Measurements from ENCODE around the gene CYP24A1.
A peak's percentile ranks its signal among the peaks of the same experiment; 100 is the strongest.

The CYP24A1 gene

GRCh38 chr20:54155736-54156317 is 18.0 kb downstream of the CYP24A1 start:
- no peak for DNase-seq

- DNase-seq = no peak
Observed at GRCh38 chr20:54154439-54154838, 19.3 kb downstream of the CYP24A1 start.

- DNase-seq = no peak
Observed at GRCh38 chr20:54153847-54154246, 19.9 kb downstream of the CYP24A1 start.

- no peak for DNase-seq
Observed at GRCh38 chr20:54153041-54153327, 20.8 kb downstream of the CYP24A1 start.

- DNase-seq = peak; percentile 42 to 61 (median 49)
Observed at GRCh38 chr20:54152227-54153040, 21.4 kb downstream of the CYP24A1 start.

- no peak for DNase-seq
Observed at GRCh38 chr20:54151511-54152226, 22.1 kb downstream of the CYP24A1 start.

- peak in 1 of 3 donors; percentile 34 for DNase-seq
Observed at GRCh38 chr20:54151075-54151439, 22.7 kb downstream of the CYP24A1 start.

- no peak for DNase-seq
Observed at GRCh38 chr20:54149765-54150264, 24.0 kb downstream of the CYP24A1 start.

- DNase-seq = no peak
Observed at GRCh38 chr20:54148947-54149764, 24.6 kb downstream of the CYP24A1 start.

GRCh38 chr20:54146672-54147071 is 27.1 kb downstream of the CYP24A1 start:
- no peak for DNase-seq

GRCh38 chr20:54144847-54145414 is 28.9 kb downstream of the CYP24A1 start:
- DNase-seq = no peak

- DNase-seq = no peak
Observed at GRCh38 chr20:54140927-54141566, 32.7 kb downstream of the CYP24A1 start.

- no peak for DNase-seq
Observed at GRCh38 chr20:54140486-54140885, 33.3 kb downstream of the CYP24A1 start.

- no peak for DNase-seq
Observed at GRCh38 chr20:54140067-54140466, 33.7 kb downstream of the CYP24A1 start.

GRCh38 chr20:54139188-54139587 is 34.6 kb downstream of the CYP24A1 start:
- peak; percentile 30 to 50 (median 41) for DNase-seq

- no peak for DNase-seq
Observed at GRCh38 chr20:54138427-54138826, 35.4 kb downstream of the CYP24A1 start.

GRCh38 chr20:54137115-54137514 is 36.7 kb downstream of the CYP24A1 start:
- DNase-seq = no peak

GRCh38 chr20:54134445-54135220 is 39.2 kb downstream of the CYP24A1 start:
- DNase-seq = peak; percentile 32 to 49 (median 46)

- DNase-seq = no peak
Observed at GRCh38 chr20:54133434-54134427, 40.1 kb downstream of the CYP24A1 start.

Data from suppressor macrophage treated with lipopolysaccharide for 1 hour (primary cell).